Activated CD4-positive, alpha-beta T cell treated with anti-CD3 and anti-CD28 coated beads, Interleukin-2, Interleukin-6, amounts not matched to agents 100 ng/mL and 50 ng/mL, durations not matched to agents 16 hours and 8 hours (primary cell): Measurements from ENCODE around the gene NOX4.
"Not testable (repeated sequence)": the region's sequence is repeated elsewhere in the genome, so short reads cannot be mapped to it uniquely, and the experiment has no call there.

ENCODE experiments used
- DNase-seq: peaks from one replicate; pipeline ENCODE4 v3.0.0-alpha.2; 2020

NOX4 gene

GRCh38 chr11:89288004-89288403, 203.2 kb downstream of the NOX4 start:
- not testable (repeated sequence) for DNase-seq

DNA sequence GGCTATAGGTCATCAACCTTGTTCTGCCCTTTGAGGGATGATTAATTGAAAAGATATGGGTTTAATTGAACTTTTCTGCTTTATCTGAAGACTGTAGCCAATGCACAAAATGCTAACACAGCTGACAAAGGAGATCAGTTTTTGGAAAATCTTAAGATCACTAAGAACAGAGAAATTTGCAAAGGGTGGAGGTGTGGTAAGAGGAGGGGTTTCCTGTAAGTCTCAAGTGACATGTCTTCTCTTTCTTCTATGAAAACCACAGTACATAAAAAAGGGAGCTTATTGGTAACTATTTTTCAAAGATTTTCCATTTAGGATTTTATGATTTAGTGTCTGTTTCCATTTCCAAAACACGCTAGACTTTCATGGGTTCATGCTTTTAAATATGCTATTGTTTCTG, 204.6 kb downstream of the NOX4 start:
- DNase-seq = not testable (repeated sequence)

- not testable (repeated sequence) for DNase-seq
Observed at GRCh38 chr11:89281032-89281677, 210.0 kb downstream of the NOX4 start.

DNA sequence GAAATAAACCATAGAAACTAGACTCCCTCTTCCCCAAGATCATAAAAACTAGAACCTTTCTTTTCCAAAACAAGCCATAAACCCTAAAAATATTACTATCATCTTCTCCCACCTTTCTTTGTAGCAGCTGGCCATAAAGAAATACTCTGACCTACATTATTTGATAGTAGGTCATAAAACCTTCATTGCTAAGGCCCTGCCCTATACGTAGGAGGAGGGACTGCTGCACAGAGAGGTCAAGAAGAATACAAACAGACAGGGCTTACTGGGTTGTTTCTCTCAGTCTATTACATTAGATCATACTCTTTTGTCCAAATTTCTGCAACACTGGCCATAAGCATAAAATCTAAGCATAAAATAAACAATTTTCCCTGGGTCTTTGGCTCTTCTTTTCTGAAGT, 212.0 kb downstream of the NOX4 start:
- no peak for DNase-seq

DNA sequence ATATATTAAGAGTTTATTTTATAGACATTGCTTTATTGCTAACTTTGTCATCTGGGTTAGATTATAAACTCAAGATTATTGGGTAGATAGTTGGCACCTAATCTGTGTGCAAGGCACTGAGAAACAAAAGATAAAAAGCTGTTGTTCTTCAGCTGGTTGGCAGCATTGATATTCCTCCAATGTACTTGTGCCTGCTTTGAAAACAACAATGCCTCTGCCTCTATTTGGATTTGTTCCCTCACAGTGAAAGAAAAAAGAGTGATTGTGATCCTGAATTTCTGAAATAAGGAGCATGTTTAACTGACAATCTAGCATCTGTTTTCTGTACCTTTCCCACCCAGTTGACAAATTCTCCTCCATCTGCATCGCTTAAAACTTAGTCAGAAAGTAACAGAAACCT, 215.2 kb downstream of the NOX4 start:
- DNase-seq = no peak
